Neural cell (in vitro differentiated cells): ENCODE measurements around the gene WNT7B. TPM values are rescaled to one million over a fixed set of nuclear protein-coding genes. Genes with fewer than 3 reads are reported as not detected.

Source experiments
- H2AFZ ChIP-seq: fragments of 200-600, 300-800 bp; sonication (generic), shearing (Covaris generic); 2 replicates; pipeline ENCODE4 v1.6.0; 2014; ENCODE audit warnings: low read depth, mild to moderate bottlenecking, antibody characterized with exemption, low read length, moderate library complexity
- H3F3A ChIP-seq: fragments of 200-600 bp; shearing (Covaris generic); 2 replicates; pipeline ENCODE4 v1.6.1; 2016; ENCODE audit warnings: mild to moderate bottlenecking, moderate library complexity, mixed read lengths, antibody characterized with exemption, low read length; ENCODE audit not compliant: insufficient read depth, poor library complexity, severe bottlenecking
- H3K27ac ChIP-seq: fragments of 200-600, 300-800 bp; sonication (generic), shearing (Covaris generic); 2 replicates; pipeline ENCODE4 v1.5.1; 2014; ENCODE audit warnings: mild to moderate bottlenecking, low read length, moderate library complexity
- H3K27me3 ChIP-seq: fragments of 300-800, 200-600 bp; sonication (generic), shearing (Covaris generic); 2 replicates; pipeline ENCODE4 v1.6.0; 2014; ENCODE audit warnings: mild to moderate bottlenecking, low read depth, low read length, moderate library complexity; ENCODE audit not compliant: insufficient read depth
- H3K36me3 ChIP-seq: fragments of 300-800, 200-600 bp; sonication (generic), shearing (Covaris generic); 2 replicates; pipeline ENCODE4 v1.5.1; 2014; ENCODE audit warnings: mild to moderate bottlenecking, antibody characterized with exemption, low read length, moderate library complexity; ENCODE audit not compliant: insufficient read depth
- H3K4me2 ChIP-seq: fragments of 300-800, 200-600 bp; sonication (generic), shearing (Covaris generic); 2 replicates; pipeline ENCODE4 v1.6.0; 2014; ENCODE audit warnings: mild to moderate bottlenecking, low read length
- H3K4me3 ChIP-seq: fragments of 300-800, 200-600 bp; sonication (generic), shearing (Covaris generic); 2 replicates; pipeline ENCODE4 v1.5.1; 2014; ENCODE audit warnings: mild to moderate bottlenecking, low read length, moderate library complexity
- H3K79me2 ChIP-seq: fragments of 200-600 bp; shearing (Covaris generic); replicated peaks from 2 replicates; pipeline ENCODE4 v1.6.0; 2014; ENCODE audit warnings: mild to moderate bottlenecking, low read length, moderate library complexity; ENCODE audit not compliant: insufficient read depth
- H3K9ac ChIP-seq: fragments of 300-800, 200-600 bp; sonication (generic), shearing (Covaris generic); 2 replicates; pipeline ENCODE4 v1.6.1; 2016; ENCODE audit warnings: mild to moderate bottlenecking, low read length, mixed read lengths
- H3K9me2 ChIP-seq: fragments of 200-600 bp; shearing (Covaris generic); 2 replicates; pipeline ENCODE4 v1.6.1; 2016; ENCODE audit warnings: mild to moderate bottlenecking, low read length, mixed read lengths; ENCODE audit not compliant: insufficient read depth
- H3K9me3 ChIP-seq: fragments of 200-600, 300-800 bp; sonication (generic), shearing (Covaris generic); 2 replicates; pipeline ENCODE4 v1.6.1; 2016; ENCODE audit warnings: mild to moderate bottlenecking, mixed run types, low read length, moderate library complexity, mixed read lengths
- H4K20me1 ChIP-seq: fragments of 200-600 bp; shearing (Covaris generic); 2 replicates; pipeline ENCODE4 v1.6.1; 2016; ENCODE audit warnings: mild to moderate bottlenecking, mixed run types; ENCODE audit not compliant: insufficient read depth
- CTCF ChIP-seq: fragments of 450-650 bp; IDR thresholded peaks from 2 replicates; pipeline ENCODE4 v1.5.1; 2014; ENCODE audit warnings: antibody characterized with exemption, mild to moderate bottlenecking, moderate library complexity; ENCODE audit not compliant: poor library complexity, severe bottlenecking
- EP300 ChIP-seq: fragments of 450-650 bp; conservative IDR thresholded peaks from 2 replicates; pipeline ENCODE4 v1.6.1; 2014; ENCODE audit warnings: antibody characterized with exemption, mild to moderate bottlenecking, moderate library complexity; ENCODE audit not compliant: poor library complexity, severe bottlenecking
- EZH2 ChIP-seq: fragments of 200-600, 300-800 bp; shearing (Covaris generic), sonication (generic); IDR thresholded peaks from 2 replicates; pipeline ENCODE4 v1.6.1; 2014; ENCODE audit warnings: antibody characterized with exemption, low read length, borderline replicate concordance, mild to moderate bottlenecking; ENCODE audit not compliant: insufficient read depth, poor library complexity, severe bottlenecking
- MXI1 ChIP-seq: fragments of 450-650 bp; conservative IDR thresholded peaks from 2 replicates; pipeline ENCODE4 v1.6.1; 2014; ENCODE audit warnings: antibody characterized with exemption, mild to moderate bottlenecking; ENCODE audit not compliant: poor library complexity, severe bottlenecking
- POLR2AphosphoS5 ChIP-seq: IDR thresholded peaks from 2 replicates; pipeline ENCODE4 v1.6.1; 2012
- RAD21 ChIP-seq: fragments of 450-650 bp; conservative IDR thresholded peaks from 2 replicates; pipeline ENCODE4 v1.6.1; 2014; ENCODE audit warnings: antibody characterized with exemption, mild to moderate bottlenecking, moderate library complexity
- REST ChIP-seq: IDR thresholded peaks from 2 replicates; pipeline ENCODE4 v1.6.1; 2012; ENCODE audit warnings: borderline replicate concordance
- SMC3 ChIP-seq: fragments of 450-650 bp; conservative IDR thresholded peaks from 2 replicates; pipeline ENCODE4 v1.6.1; 2014; ENCODE audit warnings: antibody characterized with exemption, mild to moderate bottlenecking, moderate library complexity; ENCODE audit not compliant: poor library complexity
- TAF1 ChIP-seq: IDR thresholded peaks from 2 replicates; pipeline ENCODE4 v1.6.1; 2012; ENCODE audit warnings: low read depth
- polyA plus RNA-seq: library from polyadenylated mRNA; depleted of rRNA; stranded (reverse); fragments of >200 nt; gene quantifications from 2 replicates; pipeline ENCODE4 v1.2.3, GENCODE V29; 2014

WNT7B gene
- polyA plus RNA-seq, 1 donor from 2014 or later = 0.16 TPM

- Histone ChIP-seq H3K36me3 (no peaks in the 10 kb centered on the region), H3K9me3 (no peaks in the 10 kb centered on the region), H3K9me2 (no peaks in the 10 kb centered on the region), H3F3A (no peaks in the 10 kb centered on the region), H3K9ac (no peak overlapping the region), H4K20me1 (no peaks in the 10 kb centered on the region), H3K4me3 (no peak overlapping the region), H3K27me3 (no peaks in the 10 kb centered on the region), H2AFZ (no peak overlapping the region), H3K79me2 (no peaks in the 10 kb centered on the region), H3K27ac (no peak overlapping the region), H3K4me2 (no peak overlapping the region)
- TF ChIP-seq CTCF = no peak
- no peak for TF ChIP-seq SMC3
- TF ChIP-seq TAF1 = no peak
- no peak for TF ChIP-seq EZH2
- no peak for TF ChIP-seq EP300
- no peak for TF ChIP-seq MXI1
- TF ChIP-seq RAD21 = no peak
- no peak for TF ChIP-seq REST
- no peak for TF ChIP-seq POLR2AphosphoS5
Observed at GRCh38 chr22:46003271-46004091, 26.5 kb upstream of the WNT7B start.

DNA sequence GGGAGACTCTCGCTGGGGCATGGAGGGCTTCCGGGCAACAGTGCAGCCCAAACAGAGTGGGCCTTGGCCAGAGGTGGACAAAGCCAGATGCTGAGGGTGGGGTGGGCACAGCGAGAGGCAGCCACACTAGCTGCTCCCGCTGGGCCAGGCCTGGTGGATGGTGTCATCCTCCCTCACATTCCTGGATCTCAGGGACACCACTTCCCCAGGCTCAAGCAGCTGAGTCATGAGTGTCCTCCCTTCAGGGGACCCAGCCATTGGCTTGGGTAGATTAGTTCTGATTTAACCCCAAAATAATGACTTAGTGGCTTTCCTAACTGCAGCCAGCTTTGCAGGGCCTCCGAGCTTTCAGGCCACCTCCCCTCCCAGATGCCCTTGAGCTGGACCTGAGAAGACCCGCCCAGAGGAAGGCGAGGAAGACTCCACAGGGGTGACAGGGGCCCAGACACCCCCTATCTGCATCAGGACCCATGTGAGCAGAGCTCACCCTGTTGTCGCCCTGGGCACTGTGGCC is 25.9 kb upstream of the WNT7B start:
- Histone ChIP-seq H3K9me3 (no peaks in the 10 kb centered on the region), H3K9ac (no peak overlapping the region), H3K79me2 (no peaks in the 10 kb centered on the region), H3K27me3 (no peaks in the 10 kb centered on the region), H3K27ac (no peak overlapping the region), H2AFZ (no peak overlapping the region), H3K4me2 (no peak overlapping the region), H3F3A (no peaks in the 10 kb centered on the region), H3K9me2 (no peaks in the 10 kb centered on the region), H4K20me1 (no peaks in the 10 kb centered on the region), H3K36me3 (no peaks in the 10 kb centered on the region), H3K4me3 (no peak overlapping the region)
- no peak for TF ChIP-seq RAD21
- no peak for TF ChIP-seq EZH2
- TF ChIP-seq CTCF = no peak
- no peak for TF ChIP-seq REST
- TF ChIP-seq SMC3 = no peak
- no peak for TF ChIP-seq POLR2AphosphoS5
- no peak for TF ChIP-seq TAF1
- no peak for TF ChIP-seq EP300
- no peak for TF ChIP-seq MXI1
